ENCODE measurements around the gene PCDHGC4. TPM values are rescaled to one million over a fixed set of nuclear protein-coding genes. Genes with fewer than 3 reads are reported as not detected.

PCDHGC4 gene
- total RNA-seq, 6 donors from 2014 or later: 0.69 to 24.7 (median 1.8) TPM

DNA sequence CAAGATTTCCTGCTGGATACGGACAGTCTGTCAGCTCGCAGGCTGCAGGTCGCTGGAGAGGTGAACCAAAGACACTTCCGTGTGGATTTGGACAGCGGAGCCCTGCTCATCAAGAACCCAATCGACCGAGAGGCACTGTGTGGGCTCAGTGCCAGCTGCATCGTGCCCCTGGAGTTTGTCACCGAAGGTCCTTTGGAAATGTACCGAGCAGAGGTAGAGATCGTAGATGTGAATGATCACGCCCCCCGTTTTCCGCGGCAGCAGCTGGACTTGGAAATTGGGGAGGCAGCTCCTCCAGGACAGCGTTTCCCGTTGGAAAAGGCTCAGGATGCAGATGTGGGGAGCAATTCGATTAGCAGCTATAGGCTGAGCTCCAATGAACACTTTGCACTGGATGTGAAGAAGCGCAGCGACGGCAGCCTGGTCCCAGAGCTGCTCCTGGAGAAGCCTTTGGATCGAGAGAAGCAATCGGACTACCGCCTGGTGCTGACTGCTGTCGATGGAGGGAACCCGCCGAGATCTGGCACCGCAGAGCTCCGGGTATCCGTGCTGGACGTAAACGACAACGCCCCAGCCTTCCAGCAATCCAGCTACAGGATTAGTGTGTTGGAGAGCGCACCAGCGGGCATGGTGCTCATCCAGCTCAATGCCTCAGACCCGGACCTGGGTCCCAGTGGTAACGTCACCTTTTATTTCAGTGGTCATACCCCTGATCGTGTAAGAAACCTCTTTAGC is 658 bp downstream of the PCDHGC4 start:
- DNase-seq (peak in 1 of 2 donors; percentile 55), ATAC-seq (ENCODE audit: low FRiP score in 2 of 2) (no peak)
- 58 to 63% methylated on average over 38 of the region's 38 CpGs for WGBS, 2 donors
- Histone ChIP-seq H3K27me3 (peaks cover 0 to 2% (median 0%) of the 10 kb centered on the region in 4 donors), H3K36me3 (peaks cover 0 to 32% (median under 1%) of the 10 kb centered on the region in 4 donors), H3K4me1 (peaks cover 0 to 21% (median 15%) of the 10 kb centered on the region in 4 donors), H3K27ac (peak overlapping the region in 1 of 4 donors; percentile 6), H3K4me3 (peak overlapping the region in 2 of 4 donors; percentile 29 to 39), H3K9me3 (no peaks in the 10 kb centered on the region)
- TF ChIP-seq CTCF (IDR thresholded peaks at IDR 0.05): no peak
- TF ChIP-seq POLR2A (IDR thresholded peaks at IDR 0.05): no peak
- no peak for TF ChIP-seq EP300 (IDR thresholded peaks at IDR 0.05)

DNA sequence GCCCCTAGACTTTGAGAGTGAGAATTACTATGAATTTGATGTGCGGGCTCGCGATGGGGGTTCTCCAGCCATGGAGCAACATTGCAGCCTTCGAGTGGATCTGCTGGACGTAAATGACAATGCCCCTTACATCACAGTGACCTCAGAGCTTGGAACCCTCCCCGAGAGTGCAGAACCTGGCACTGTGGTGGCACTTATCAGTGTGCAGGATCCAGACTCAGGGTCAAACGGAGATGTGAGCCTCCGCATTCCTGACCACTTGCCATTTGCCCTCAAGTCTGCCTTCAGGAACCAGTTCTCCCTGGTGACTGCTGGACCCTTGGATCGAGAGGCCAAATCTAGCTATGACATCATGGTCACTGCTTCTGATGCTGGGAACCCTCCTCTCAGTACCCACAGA is 1.3 kb downstream of the PCDHGC4 start:
- Histone ChIP-seq H3K9me3 (no peaks in the 10 kb centered on the region), H3K27ac (no peak overlapping the region), H3K4me3 (no peak overlapping the region), H3K4me1 (peaks cover 0 to 16% (median 13%) of the 10 kb centered on the region in 4 donors), H3K36me3 (peaks cover 0 to 28% (median 6%) of the 10 kb centered on the region in 4 donors), H3K27me3 (peaks cover 0 to 4% (median 1%) of the 10 kb centered on the region in 4 donors)
- no peak for DNase-seq
- ATAC-seq (ENCODE audit: low FRiP score in 2 of 2): no peak
- TF ChIP-seq POLR2AphosphoS5 (IDR thresholded peaks at IDR 0.05) (no peak), CTCF (IDR thresholded peaks at IDR 0.05) (no peak), EP300 (IDR thresholded peaks at IDR 0.05) (no peak), POLR2A (IDR thresholded peaks at IDR 0.05) (no peak)
- 84 to 95% methylated on average over 4 to 6 of the region's 9 CpGs for WGBS, 2 donors

DNA sequence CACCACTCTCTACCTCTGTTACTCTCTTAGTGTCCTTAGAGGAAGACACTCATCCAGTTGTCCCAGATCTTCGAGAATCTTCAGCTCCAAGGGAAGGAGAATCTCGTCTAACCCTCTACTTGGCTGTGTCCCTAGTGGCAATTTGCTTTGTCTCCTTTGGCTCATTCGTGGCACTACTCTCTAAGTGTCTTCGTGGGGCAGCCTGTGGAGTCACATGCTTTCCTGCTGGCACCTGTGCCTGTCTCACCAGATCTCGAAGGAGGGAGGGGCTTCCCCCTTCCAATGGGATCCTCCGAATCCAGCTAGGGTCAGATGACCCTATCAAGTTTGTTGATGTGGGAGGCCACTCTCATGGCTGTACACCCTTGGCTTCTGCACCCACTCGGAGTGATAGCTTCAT is 2.3 kb downstream of the PCDHGC4 start:
- peaks cover 0 to 34% (median 6%) of the 10 kb centered on the region in 4 donors for H3K36me3 ChIP-seq
- DNase-seq: no peak
- peaks cover 0 to 15% (median 3%) of the 10 kb centered on the region in 4 donors for H3K27me3 ChIP-seq
- peaks cover 8 to 26% (median 17%) of the 10 kb centered on the region in 4 donors for H3K4me1 ChIP-seq
- H3K9me3 ChIP-seq: no peaks in the 10 kb centered on the region
- ATAC-seq (ENCODE audit: low FRiP score in 2 of 2): no peak
- 80 to 82% methylated on average over 5 to 7 of the region's 7 CpGs for WGBS, 2 donors
- no peak overlapping the region for H3K27ac ChIP-seq
- no peak overlapping the region for H3K4me3 ChIP-seq
- TF ChIP-seq CTCF (IDR thresholded peaks at IDR 0.05): no peak
- TF ChIP-seq POLR2AphosphoS5 (IDR thresholded peaks at IDR 0.05): no peak
- no peak for TF ChIP-seq POLR2A (IDR thresholded peaks at IDR 0.05)
- TF ChIP-seq EP300 (IDR thresholded peaks at IDR 0.05): no peak

GRCh38 chr5:141488591-141489561 is 4.0 kb downstream of the PCDHGC4 start, which contains the start of gene PCDHGC5:
TSS of gene PCDHGC5 (plus strand) at chr5:141489081. CDS start at chr5:141489241, 160 bp downstream.
- H3K36me3 ChIP-seq: peaks cover 0 to 36% (median 6%) of the 10 kb centered on the region in 4 donors
- DNase-seq (no peak), ATAC-seq (ENCODE audit: low FRiP score in 2 of 2) (no peak)
- H3K9me3 ChIP-seq: no peaks in the 10 kb centered on the region
- no peak for TF ChIP-seq POLR2A (IDR thresholded peaks at IDR 0.05)
- TF ChIP-seq EP300 (IDR thresholded peaks at IDR 0.05): no peak
- TF ChIP-seq POLR2AphosphoS5 (IDR thresholded peaks at IDR 0.05): no peak
- TF ChIP-seq CTCF (IDR thresholded peaks at IDR 0.05): no peak
- peaks cover 18 to 41% (median 32%) of the 10 kb centered on the region in 4 donors for H3K4me1 ChIP-seq
- WGBS, 2 donors: 53 to 61% methylated on average over 8 to 10 of the region's 14 CpGs
- no peak within 1 kb of the TSS for H3K27ac ChIP-seq
- peaks cover 0 to 17% (median 4%) of the 10 kb centered on the region in 4 donors for H3K27me3 ChIP-seq
- H3K4me3 ChIP-seq: no peak within 1 kb of the TSS

All from upper lobe of left lung (tissue), 6 donors.